Posterior cingulate gyrus (tissue), 11 donors: Measurements from ENCODE around the gene YIF1A.
A peak's percentile ranks its signal among the peaks of the same experiment; 100 is the strongest.

ENCODE experiments used
- DNase-seq, 10 donors: peaks; one replicate each; pipeline versions ENCODE4 v3.0.0 to v3.0.0-alpha.2; 2020 to 2021; ENCODE audit warnings: mixed read lengths in 3 of 10
- intact Hi-C: fragments of 100-400 bp; cut with DNase I; formaldehyde crosslinking; loops from one replicate; pipeline ENCODE4 v1.15.1; 2023

The YIF1A gene

DNA sequence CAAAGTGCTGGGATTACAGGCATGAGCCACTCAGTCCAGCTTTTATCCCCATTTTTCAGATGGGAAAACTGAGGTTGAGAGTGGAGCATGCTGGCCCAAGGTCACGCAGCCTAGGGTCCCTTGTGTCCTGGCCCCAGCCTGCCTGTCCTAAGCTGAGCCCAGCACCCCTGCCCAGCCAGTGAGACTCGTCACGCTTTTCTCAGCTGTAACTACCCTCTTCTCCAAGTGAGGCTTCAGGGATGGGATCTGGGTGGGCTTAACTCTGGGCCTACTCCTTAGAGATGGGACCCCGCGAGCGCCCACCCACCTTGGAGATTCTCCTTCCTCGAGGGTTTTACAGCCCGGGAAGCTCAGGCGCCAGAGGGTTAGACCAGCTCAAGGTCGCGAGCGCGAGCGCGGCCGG lies 2.4 kb upstream of the YIF1A start:
- intact Hi-C loops = loop anchor here (5.0 kb wide), 1 partner anchor 36 kb away; no protein-coding TSS in a partner anchor
- DNase-seq = no peak

DNA sequence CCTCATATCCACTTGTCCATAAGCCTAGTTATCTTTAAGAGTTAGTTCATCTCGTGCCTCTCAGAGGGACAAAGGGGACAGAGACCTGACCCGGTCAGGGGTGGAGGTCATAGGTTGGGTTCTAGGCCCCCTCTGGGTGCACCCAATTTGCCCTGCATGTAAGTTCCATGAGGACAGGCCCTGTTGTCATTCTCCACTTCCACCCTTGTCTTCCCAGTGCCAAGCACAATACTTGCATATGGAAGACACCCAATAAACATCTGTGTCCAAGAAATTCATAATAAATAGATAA lies 1.3 kb upstream of the YIF1A start:
- intact Hi-C loops = loop anchor here (5.0 kb wide), 1 partner anchor 37 kb away; no protein-coding TSS in a partner anchor
- DNase-seq = no peak

DNA sequence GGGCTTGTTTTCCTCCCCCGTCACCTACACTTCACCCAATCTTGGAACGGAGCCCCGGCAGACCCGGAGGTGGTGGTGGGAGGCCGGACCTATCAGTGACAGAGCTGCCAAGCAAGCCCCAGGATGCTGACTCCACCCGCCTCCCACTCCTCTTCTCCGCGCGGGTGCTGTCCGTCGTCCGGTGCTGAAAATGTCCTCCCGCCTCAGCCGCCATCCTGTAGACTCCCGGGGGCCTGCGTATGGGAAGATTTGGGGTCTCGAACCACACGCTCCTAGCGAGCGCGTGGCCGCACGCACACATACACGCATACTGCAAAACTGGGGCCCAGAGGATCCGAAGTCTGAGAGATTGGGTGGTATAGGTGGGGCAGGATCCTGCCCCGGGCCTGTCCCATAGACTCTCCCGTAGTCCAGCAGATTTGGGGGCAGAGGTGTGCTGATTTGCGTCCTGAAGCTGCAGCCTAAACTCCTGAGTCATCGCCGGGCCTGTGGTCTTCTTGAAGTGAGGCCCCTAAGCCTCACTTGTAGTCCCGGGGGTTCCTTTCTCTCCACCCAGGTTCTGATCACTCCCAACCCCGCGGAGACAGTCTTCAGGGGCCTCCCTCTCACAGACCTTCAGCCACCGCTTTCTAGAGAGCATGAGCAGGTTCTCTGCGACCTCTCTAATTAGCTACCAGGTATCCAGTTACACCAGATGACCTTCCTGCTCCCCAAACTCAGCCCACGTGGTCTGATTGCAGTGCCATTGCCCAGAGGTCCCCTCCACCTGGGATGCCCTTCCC lies 796 bp upstream of the YIF1A start:
- peak in 6 of 10 donors; percentile 56 to 92 (median 68) for DNase-seq
- intact Hi-C loops = loop anchor here (5.0 kb wide), 1 partner anchor 38 kb away; no protein-coding TSS in a partner anchor

DNA sequence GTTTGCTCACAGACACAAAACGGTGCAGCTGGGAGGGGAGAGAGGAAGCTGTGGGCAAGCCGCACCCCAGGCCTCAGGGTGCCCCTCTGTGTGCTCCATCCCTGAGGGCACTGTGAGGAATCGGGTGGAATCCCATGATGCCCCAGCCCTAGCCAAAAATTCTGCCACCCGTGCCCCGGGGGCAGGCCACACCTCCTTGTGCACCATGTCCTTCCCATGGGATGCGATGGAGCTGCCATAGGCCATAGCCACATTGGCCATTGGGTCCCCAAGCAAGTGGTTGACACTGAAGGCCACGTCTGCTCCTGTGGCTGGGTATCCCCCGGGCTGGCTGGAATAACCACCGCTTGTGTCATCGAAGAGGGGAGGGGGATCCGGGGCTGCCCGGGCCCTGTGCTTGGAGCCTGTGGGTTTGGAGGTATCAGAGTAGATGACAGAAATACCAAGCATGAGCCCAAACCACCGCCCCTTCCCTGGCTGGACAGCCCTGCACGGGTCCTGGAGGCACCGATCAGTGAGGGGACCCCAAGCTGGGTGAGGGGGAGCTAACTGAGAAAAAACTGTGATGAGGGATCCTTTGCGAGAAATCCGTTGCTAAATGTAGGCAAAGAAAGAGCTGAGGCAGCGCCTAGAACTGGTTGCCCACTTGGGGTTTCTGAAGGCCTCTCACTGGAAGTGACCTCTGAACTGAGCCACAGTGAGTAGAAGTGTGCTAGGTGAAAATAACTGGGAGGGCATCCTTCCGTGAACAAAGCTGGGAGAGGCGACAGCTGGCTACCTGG lies 863 bp downstream of the YIF1A start:
- DNase-seq = no peak
- intact Hi-C loops = no loop called here

DNA sequence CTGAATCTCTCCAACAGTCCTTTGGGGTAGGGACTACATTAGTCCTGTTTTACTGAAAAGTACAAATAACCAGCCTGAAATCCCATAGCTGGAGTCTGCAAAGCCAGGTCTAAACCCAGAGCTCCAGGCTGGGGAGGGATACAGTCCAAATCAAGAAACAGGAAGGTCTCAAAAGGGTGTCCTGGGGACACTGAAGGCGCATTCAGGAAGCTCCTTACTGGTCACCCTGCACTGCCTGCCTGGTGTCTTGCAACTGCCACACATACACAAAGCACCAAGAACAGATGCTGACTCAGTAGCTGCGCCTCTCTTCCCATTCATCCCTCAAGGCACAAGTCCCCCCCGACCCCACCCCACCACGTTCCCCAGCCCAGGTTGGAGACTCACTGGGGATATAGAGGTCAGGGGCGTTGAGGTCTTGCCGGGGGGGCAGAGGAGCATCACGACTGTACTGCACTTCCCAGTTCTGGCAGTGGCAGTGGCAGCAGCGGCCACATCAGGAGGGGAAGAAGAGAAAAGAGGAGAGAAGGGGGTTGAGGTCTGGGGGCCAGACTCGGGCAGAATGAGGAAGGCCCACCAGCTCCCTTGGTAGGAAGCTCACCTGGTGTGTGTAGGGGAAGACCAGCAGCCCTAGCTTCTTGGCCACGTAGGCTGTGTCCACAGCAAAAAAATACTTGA lies 1.6 kb downstream of the YIF1A start:
- intact Hi-C loops = no loop called here
- DNase-seq = no peak

DNA sequence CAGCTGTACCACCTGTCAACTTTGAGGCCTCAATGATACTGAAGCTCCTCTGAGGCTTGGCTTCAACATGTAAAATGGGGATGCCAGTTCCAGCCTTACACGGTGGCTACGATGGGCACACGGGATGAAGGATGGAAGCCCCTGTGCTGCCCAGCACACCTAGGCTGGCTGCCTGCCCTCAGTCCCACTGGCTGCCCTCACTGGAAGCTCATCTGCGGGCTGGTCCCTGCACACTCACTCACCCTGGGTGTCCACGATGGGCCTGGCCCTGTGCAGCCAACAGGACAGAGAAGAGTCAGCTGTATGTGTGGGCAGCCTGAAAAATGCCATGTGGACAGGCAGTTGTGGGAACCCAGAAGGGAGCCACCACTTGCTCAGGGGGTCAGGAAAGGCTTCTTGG lies 2.2 kb downstream of the YIF1A start:
- intact Hi-C loops = no loop called here
- peak in 1 of 10 donors; percentile 79 for DNase-seq

DNA sequence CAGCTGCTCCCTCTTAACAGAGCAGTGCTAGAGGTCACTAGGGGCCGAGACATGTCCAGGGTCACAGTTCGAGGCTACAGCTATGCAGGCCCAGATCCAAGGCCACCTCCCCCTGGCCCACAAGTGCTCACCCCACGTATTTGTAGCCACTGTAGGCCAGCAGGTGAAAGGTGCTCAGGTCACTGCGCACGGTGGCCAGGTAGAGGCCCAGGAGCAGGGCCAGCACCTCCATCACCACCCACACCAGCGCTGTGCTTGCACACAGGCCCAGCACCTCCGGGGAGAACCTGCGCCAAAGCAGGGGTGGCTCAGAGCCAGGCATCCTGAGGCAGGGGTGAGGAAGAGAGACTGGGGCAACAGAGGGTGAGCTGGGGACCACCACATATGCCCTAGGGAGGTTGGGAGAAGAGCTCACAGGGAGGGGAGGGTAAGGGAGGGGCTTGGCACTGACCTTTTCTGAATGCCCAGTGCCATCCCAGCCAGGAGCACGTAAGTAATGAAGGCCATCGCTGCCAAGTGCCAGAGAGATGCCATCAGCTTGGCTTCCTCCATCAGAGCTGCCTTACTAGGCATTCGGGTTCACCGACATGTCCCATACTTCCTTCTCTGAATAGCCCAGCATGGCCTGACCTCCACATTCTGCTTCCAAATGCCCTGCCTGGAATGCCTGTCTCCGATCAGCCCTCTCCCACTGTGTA lies 3.5 kb downstream of the YIF1A start:
- intact Hi-C loops = no loop called here
- no peak for DNase-seq

DNA sequence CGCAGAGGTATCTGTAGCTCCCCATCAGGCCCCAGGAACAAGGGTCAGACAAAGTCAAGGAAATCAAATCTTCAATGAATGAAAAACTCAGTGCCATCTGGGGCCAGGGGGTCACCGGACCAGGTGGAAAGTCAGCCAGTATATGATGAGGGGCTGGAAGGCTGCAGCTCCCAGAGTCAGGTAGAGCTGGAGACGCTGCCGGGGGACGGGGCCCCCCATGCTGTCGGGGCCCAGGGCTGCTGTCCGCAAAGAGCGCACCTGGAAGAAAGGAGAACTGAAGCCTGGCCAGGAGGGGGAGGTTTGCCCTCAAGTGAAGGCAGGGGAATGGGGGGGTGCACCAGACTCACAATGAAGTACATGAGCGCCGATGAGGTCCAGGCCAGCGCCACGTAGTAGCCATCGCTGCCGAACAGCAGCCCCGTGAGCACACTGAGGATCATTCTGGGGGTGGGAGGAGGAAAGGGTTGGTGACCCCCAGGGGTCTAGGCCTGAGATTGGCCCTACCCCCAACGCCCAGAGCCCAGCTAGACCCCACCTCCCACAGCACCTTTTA lies 4.3 kb downstream of the YIF1A start:
- intact Hi-C loops = no loop called here

DNA sequence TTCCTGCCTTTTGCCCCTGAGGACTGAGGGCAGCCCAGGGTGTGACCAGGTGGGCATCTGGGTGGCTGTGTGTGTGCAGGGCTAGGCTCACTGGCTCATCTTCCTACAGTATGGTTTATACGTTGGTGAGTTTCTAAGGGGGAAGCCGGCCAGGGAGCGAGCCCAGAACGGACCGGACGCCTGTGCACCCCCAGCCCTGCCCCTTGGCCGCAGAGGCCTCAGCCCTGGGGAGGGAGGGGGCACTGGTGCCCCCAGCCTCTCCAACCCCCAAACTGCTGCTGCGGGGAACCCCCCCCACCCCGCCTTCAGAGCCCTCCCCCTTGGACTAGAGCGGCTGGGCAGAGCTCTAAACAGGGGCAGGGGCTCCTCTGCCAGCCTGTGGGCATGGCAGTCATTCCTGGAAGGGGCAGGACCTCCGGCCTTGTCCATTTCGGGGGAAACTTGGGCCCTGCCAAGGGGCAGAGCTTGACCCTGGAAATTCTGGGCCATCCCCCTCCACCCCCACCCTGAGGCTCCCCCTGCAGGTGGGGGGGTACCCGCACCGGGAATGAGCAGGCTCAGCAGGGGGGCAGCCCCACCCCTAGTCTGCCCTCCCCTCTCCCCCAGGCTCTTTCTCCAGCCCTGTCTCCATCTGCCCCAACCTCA lies 5.4 kb downstream of the YIF1A start:
- intact Hi-C loops = loop anchor here (2.0 kb wide), 1 partner anchor 61 kb away; no protein-coding TSS in a partner anchor
- DNase-seq = no peak

More for the DNA sequence above, 4.3 kb downstream of the YIF1A start:
- no peak for DNase-seq

DNA sequence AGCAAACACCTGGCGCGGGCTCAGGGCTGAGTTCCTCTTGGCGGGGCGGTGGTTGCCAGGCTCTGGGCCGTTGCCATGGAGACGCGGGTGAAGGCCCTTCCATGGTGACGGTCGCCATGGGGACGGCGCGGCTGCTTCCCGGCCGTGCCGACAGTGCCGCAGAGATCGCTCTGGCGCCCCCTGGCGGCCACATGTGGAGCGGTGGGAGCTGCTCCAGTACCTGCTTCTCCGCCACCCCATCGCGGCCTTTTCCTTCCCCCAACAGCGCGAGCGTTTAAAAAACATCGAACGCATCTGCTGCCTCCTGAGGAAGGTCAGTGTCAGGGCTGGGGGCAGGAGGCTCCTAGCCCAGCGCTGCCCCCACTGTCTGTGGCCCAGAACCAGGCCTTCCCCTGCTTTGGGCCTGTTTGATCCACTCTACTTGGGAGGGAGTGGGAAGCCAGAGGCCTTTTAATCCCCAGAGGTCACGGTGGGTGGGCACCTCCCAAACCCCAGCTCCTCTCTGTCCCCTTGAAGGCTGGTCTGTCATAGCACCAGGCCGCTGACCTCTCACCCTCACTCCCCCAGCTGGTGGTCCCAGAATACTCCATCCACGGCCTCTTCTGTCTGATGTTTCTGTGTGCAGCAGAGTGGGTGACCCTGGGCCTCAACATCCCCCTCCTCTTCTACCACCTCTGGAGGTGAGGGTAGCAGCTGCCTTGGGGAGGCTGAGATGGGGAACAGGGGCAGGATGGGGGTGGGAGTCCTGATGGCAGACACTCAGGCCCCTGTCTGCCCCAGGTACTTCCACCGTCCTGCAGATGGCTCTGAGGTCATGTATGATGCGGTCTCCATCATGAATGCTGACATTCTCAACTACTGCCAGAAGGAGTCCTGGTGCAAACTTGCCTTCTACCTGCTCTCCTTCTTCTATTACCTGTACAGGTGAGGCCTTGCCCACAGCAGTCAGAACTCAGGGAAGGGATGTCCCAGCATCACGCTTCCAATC lies 6.2 kb downstream of the YIF1A start:
- intact Hi-C loops = loop anchor here (2.0 kb wide), 1 partner anchor 60 kb away; no protein-coding TSS in a partner anchor
- DNase-seq = peak; percentile 98 to 100 (median 100)

DNA sequence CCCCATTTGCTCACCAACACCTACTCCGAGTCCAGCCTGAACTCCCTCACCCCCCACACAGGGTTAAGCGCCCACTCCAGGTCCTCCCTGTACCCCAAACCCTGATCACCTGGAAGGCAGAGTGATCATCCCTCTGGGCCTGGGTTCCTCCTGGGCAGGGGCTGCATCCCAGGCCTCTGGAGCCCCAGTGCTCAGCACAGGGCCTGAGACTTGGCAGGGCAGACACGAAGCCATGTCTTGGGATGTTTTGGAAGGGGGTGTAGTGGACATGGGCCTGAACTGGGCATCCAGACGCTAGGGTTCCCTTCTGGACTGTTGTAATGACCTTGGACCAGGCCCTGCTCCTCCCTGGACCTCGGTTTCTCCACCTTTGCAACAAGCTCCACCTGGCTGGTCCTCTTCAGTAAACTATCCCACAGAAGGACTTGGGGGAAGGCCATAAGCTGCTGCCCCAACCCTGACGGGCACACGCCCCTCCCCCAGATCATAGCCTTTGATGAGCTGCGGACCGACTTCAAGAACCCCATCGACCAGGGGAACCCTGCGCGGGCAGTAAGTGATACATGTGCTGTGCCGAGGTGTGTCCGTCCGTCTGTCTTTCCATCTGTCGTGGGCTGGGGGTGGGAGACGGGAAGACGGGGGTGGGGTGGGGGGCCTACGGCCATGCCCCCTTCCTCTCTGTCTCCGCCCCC lies 7.0 kb downstream of the YIF1A start:
- intact Hi-C loops = loop anchor here (2.0 kb wide), 1 partner anchor 59 kb away; no protein-coding TSS in a partner anchor
- DNase-seq = peak in 1 of 10 donors; percentile 83

DNA sequence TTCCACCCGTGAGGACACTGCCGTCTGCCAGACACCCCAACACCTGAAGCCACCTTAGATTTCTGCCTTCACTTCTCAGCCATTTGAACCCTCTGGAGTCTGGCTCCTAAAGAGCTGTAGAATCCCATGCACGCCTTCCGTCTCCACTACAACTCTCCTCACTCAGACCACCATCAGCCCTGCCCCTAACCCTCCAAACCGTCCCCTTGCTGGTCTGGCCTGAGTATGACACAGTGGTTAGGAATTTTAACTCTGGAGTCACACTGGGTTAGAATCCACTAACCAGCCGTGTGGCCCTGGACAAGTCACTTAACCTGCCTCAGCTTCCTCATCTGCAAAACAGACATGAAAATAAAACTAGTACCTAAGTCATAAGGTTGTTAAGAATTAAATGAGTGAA lies 7.9 kb downstream of the YIF1A start:
- intact Hi-C loops = no loop called here
- no peak for DNase-seq

DNA sequence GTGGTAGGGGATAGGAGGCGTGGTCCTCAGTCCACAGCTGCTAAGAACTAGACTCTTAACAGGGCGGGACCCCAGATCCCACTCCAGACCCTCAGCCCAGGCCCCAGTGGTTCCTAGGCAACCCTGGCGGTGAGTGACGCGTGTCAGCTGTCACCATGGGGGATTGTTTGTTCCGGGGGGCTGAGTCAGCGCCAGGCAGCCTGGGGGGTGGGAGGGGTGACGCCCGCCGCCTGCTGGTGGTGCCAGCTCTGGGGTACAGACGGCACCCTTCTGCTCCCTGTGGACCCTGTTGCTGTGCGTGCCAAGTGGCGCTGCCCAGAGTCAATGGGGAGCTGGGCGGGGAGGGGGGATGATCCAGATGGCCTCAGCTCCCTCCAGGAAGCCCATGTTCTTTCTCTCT lies 8.5 kb downstream of the YIF1A start:
- DNase-seq = no peak
- intact Hi-C loops = no loop called here

DNA sequence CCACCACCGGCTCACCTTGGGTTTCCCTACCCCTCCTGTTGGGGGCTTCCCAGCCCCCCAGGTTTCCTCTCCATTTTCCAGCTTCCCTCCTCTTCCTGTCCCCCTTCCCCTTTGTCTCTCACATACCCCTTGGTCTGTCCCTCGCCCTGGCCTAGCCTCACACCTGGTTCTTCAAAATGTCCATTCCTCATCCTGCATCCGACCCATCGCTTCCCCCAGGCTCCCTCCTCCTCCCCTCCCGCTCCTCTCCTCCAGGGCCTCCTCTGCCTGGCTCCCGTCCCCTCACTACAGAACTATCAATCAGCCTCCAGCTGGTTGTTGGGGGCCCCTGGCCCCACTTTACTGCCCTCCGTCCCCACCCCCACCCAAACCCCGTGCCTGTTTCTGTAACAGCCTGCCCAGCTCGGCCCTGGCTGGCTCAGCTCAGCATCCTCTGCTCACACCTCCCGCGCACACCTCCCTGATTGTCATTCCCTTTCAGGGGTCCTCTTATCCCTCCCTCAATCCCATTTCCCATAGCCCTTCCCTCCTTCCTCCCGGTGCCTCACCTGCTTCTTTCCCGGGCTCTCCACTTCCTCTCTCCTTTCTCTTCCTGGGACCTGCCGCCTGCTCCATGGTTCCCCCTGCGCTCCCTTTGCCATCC lies 9.7 kb downstream of the YIF1A start:
- no peak for DNase-seq
- intact Hi-C loops = no loop called here

DNA sequence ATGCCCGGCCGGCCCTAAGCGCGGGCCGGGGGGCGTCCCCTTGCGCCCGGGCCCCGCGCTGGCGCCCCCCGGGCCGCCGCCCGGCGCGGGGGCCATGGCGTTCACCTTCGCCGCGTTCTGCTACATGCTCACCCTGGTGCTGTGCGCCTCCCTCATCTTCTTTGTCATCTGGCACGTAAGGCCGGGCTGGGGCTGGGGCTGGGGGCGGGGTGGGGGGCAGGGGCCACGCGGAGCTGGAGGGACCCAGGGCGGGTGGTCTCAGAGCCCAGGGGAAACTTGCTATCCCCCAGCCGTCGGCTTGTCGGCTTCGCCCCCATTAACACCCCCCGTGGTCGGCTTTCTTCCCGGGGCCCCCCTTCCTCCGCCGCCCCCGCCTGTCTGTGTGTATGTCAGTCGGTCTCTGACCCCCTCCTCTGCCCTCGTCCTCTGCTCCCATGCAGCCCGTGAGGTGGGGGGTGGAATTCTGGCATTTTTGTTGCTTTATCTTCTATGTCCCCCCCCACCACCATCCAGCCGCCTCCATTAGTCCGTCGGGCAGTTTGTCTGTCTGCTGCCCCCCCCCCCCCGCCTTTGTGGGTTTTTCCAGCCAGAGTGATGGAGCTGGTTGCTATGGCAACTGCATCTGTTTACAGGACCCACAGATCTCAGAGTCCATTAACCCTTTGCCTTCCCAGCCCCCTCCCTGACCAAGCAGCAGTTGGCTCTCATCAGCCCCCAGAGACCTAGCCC lies 10.4 kb downstream of the YIF1A start:
- peak in 1 of 10 donors; percentile 81 for DNase-seq
- intact Hi-C loops = no loop called here

DNA sequence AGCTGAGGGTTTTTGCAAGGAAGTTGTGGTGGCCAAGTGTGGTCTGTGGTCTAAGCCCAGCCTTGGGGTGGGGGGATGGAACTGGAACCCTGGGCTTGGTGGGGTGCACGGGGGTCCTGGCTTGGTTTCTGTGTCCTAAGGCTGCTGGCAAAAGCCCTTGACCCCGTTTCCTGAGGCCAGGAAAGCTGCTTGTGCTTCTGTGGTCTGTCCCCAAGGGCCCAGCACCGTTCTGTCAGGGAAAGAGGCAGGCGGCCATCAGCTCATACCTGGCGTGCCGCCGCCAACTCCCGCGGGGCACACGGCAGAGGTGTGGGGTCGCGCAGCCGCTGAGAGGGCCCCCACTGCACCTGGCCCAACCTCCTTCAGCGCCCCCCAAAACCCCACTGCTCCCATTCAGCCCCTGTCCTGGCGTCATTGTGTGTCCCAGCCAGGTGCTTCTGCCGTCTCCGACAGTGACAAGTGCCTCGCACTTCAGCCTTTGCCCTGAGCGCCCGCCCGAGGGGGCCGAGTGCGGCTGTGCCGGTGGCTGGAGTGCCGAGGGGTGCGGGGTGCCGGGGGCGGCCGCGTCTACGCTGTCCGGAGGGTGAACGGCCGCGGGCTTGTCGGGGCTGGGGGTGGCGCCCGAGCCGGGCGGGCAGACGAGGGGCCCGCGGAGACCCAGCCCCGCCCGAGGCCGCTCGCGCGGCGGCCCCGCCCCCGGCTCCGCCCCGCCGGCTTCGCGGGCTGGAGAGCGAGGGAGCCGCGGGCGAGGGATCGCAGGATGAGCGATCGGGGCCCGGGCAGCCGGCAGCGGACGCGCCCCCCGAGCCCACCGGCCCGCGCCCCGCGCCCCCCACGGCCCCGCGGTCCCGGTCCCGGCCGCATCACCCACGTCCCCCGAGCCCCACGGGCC lies 11.2 kb downstream of the YIF1A start, which contains the start of gene CNIH2:
CNIH2 (plus strand) TSS at position 705 of the 892 bp plus-strand sequence. CDS start 282 bp downstream, outside the sequence.
- intact Hi-C loops = no loop called here
- DNase-seq = peak in 5 of 10 donors; percentile 51 to 93 (median 76)
